Measurements from ENCODE around the gene CA10. TPM values are rescaled to one million over a fixed set of nuclear protein-coding genes. Genes with fewer than 3 reads are reported as not detected.

CA10 gene
- total and polyA plus RNA-seq, 2 of the 4 experiments (the other 2 are of a cell fraction) = not detected

DNA sequence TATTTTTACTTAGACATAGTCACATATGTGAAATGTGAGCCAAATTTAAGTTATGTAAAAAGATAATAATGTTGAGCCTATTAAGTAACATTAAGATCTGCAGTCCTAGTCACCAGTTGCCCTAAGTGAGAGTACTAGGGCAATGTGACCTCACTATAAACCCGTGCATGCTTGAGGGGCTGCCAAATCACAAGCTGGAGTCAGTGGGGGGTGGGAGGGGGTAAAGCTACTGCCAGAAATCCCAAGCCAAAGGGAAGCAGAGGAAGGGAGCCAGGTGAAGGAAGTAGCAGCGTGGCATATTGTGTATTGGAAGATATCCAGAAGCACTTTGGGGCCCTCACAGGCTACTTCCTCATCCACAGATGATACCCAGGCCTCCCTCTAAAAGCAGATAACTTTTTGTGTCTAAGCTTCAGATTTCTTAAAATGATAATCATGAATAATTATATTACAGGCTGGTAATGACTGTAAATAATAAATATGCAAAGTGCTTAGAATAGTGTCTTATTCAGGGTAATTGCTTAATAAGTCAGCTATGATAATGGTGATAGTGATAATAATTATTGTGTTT, 134.1 kb downstream of the CA10 start:
- no peak overlapping the region for H2AFZ ChIP-seq (replicated peaks; ENCODE audit: low read length, poor library complexity)
- POLR2A ChIA-PET (ENCODE audit: unreplicated experiment) = no interaction called here
- no peak overlapping the region for H3K4ac ChIP-seq (ENCODE audit: low read depth, low read length)
- no peak overlapping the region for H2AK5ac ChIP-seq (ENCODE audit: low read depth, low read length)
- CTCF ChIA-PET = no interaction called here
- H4K20me1 ChIP-seq (ENCODE audit: insufficient read depth, low read length) = no peaks in the 10 kb centered on the region
- no peaks in the 10 kb centered on the region for H3K4me1 ChIP-seq (ENCODE audit: control insufficient read depth, insufficient read depth, low read length)
- no peak for ATAC-seq (ENCODE audit: low read depth)
- no peak overlapping the region for H4K8ac ChIP-seq (ENCODE audit: low read depth in 2 of 2, low read length in 2 of 2)
- H3K4me3 ChIP-seq (ENCODE audit: insufficient read depth, low read depth, low read length) = no peak overlapping the region
- no peak overlapping the region for H3K18ac ChIP-seq (ENCODE audit: low read depth, low read length)
- H3K4me2 ChIP-seq (ENCODE audit: low read depth, low read length) = no peak overlapping the region
- H4K5ac ChIP-seq (ENCODE audit: low read depth, low read length) = no peak overlapping the region
- no TSS peak for BruUV-seq (replicated peaks)
- no peak overlapping the region for H2BK120ac ChIP-seq (ENCODE audit: low read depth, low read length)
- H2BK20ac ChIP-seq (ENCODE audit: low read depth, low read length) = no peak overlapping the region
- in situ Hi-C loops (cut with MboI; ENCODE audit: low sequenced_read_pairs) = no loop called here
- TF ChIP-seq MAFK (IDR thresholded peaks at IDR 0.05; ENCODE audit: low read depth, low read length) = no peak
- TF ChIP-seq SMC3 (IDR thresholded peaks at IDR 0.05; ENCODE audit: low read depth, low read length) = no peak
- TF ChIP-seq RCOR1 (IDR thresholded peaks at IDR 0.05; ENCODE audit: insufficient replicate concordance, low read length) = no peak
- TF ChIP-seq CHD1 (IDR thresholded peaks at IDR 0.05; ENCODE audit: low read depth, low read length) = no peak
- no peak for TF ChIP-seq BHLHE40 (IDR thresholded peaks at IDR 0.05; ENCODE audit: low read depth, low read length)
- TF ChIP-seq POLR2A (IDR thresholded peaks at IDR 0.05; ENCODE audit: low read depth, low read length) = no peak
- no peak for TF ChIP-seq RAD21 (IDR thresholded peaks at IDR 0.05; ENCODE audit: low read length)
- no peak for TF ChIP-seq NFE2L2 (IDR thresholded peaks at IDR 0.05; ENCODE audit: low read depth, low read length)
- no peak for TF ChIP-seq RFX5 (IDR thresholded peaks at IDR 0.05; ENCODE audit: low read depth, low read length)
- TF ChIP-seq, protein P1, sequence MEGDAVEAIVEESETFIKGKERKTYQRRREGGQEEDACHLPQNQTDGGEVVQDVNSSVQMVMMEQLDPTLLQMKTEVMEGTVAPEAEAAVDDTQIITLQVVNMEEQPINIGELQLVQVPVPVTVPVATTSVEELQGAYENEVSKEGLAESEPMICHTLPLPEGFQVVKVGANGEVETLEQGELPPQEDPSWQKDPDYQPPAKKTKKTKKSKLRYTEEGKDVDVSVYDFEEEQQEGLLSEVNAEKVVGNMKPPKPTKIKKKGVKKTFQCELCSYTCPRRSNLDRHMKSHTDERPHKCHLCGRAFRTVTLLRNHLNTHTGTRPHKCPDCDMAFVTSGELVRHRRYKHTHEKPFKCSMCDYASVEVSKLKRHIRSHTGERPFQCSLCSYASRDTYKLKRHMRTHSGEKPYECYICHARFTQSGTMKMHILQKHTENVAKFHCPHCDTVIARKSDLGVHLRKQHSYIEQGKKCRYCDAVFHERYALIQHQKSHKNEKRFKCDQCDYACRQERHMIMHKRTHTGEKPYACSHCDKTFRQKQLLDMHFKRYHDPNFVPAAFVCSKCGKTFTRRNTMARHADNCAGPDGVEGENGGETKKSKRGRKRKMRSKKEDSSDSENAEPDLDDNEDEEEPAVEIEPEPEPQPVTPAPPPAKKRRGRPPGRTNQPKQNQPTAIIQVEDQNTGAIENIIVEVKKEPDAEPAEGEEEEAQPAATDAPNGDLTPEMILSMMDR (conservative IDR thresholded peaks at IDR 0.05; ENCODE audit: low read depth, low read length) = no peak
- TF ChIP-seq MAZ (IDR thresholded peaks at IDR 0.05; ENCODE audit: borderline replicate concordance, low read depth, low read length) = no peak
- TF ChIP-seq, protein P2, sequence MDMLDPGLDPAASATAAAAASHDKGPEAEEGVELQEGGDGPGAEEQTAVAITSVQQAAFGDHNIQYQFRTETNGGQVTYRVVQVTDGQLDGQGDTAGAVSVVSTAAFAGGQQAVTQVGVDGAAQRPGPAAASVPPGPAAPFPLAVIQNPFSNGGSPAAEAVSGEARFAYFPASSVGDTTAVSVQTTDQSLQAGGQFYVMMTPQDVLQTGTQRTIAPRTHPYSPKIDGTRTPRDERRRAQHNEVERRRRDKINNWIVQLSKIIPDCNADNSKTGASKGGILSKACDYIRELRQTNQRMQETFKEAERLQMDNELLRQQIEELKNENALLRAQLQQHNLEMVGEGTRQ (IDR thresholded peaks at IDR 0.05; ENCODE audit: low read depth, low read length) = no peak
- TF ChIP-seq, protein P3, sequence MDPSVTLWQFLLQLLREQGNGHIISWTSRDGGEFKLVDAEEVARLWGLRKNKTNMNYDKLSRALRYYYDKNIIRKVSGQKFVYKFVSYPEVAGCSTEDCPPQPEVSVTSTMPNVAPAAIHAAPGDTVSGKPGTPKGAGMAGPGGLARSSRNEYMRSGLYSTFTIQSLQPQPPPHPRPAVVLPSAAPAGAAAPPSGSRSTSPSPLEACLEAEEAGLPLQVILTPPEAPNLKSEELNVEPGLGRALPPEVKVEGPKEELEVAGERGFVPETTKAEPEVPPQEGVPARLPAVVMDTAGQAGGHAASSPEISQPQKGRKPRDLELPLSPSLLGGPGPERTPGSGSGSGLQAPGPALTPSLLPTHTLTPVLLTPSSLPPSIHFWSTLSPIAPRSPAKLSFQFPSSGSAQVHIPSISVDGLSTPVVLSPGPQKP (IDR thresholded peaks at IDR 0.05; ENCODE audit: borderline replicate concordance, low read depth, low read length) = no peak
- no peak for TF ChIP-seq FOS (IDR thresholded peaks at IDR 0.05; ENCODE audit: low read depth, low read length)
- H2AK9ac ChIP-seq (replicated peaks; ENCODE audit: low read depth, low read length, poor library complexity) = no peak overlapping the region
- 14% methylated on average over 1 of the region's 2 CpGs; no CpG with 5 or more reads in 1 of the 2 experiments for WGBS, 2 experiments (ENCODE audit: extremely low coverage in 2 of 2, insufficient read length in 1 of 2)
- H3K9ac ChIP-seq (ENCODE audit: low read depth, low read length) = no peak overlapping the region
- no peaks in the 10 kb centered on the region for H3K9me1 ChIP-seq (ENCODE audit: insufficient read depth, low read length)
- no peaks in the 10 kb centered on the region for H3K27me3 ChIP-seq (ENCODE audit: control insufficient read depth, insufficient read depth, low read length)
- no peak overlapping the region for H3K56ac ChIP-seq (ENCODE audit: extremely low read depth, insufficient read depth, low read length)
- no peaks in the 10 kb centered on the region for H3K79me1 ChIP-seq (ENCODE audit: low read depth in 1 of 2, low read length in 2 of 2)
- no peak overlapping the region for H4K91ac ChIP-seq (ENCODE audit: insufficient read depth, low read depth, low read length)
- H2BK5ac ChIP-seq (ENCODE audit: low read depth, low read length, poor library complexity, severe bottlenecking) = no peak overlapping the region
- DNase-seq = no peak
- no peak overlapping the region for H3K23ac ChIP-seq (ENCODE audit: low read depth, low read length)
- H3K14ac ChIP-seq (replicated peaks; ENCODE audit: low read depth, low read length) = no peak overlapping the region
- no peak overlapping the region for H2BK15ac ChIP-seq (ENCODE audit: low read depth, low read length)
- intact Hi-C loops (cut with micrococcal nuclease) = no loop called here
- dilution Hi-C loops (cut with HindIII; ENCODE audit: low sequenced_read_pairs, unreplicated experiment) = no loop called here
- no peak overlapping the region for H3K27ac ChIP-seq (ENCODE audit: insufficient read depth, low read length)
- no peaks in the 10 kb centered on the region for H3K36me3 ChIP-seq (ENCODE audit: control insufficient read depth, insufficient read depth, low read length)
- H3K9me3 ChIP-seq (ENCODE audit: control insufficient read depth, insufficient read depth, low read length) = peaks cover 2% of the 10 kb centered on the region; the same call in 1 of the 2 replicates
